Fibroblast of the aortic adventitia (primary cell): Measurements from ENCODE around the gene CTDSP1. TPM values are rescaled to one million over a fixed set of nuclear protein-coding genes. Genes with fewer than 3 reads are reported as not detected.

ENCODE experiments used
- DNase-seq: peaks from one replicate; pipeline ENCODE4 v3.0.0-alpha.2; 2010; ENCODE audit warnings: low read depth
- H3K4me3 ChIP-seq: 2 replicates; pipeline ENCODE4 v1.5.1; 2011; ENCODE audit warnings: low read depth, mild to moderate bottlenecking, control low read depth, low read length, moderate library complexity
- total RNA-seq: library from RNA; depleted of rRNA; stranded (reverse); fragments of >200 nt; gene quantifications from 2 replicates; pipeline ENCODE4 v1.2.3, GENCODE V29; 2012; ENCODE audit warnings: low replicate concordance
- TF ChIP-seq, protein P1 (sequence below): IDR thresholded peaks from 2 replicates; pipeline ENCODE4 v1.5.1; 2011; ENCODE audit warnings: mild to moderate bottlenecking, low read length, control low read depth, inconsistent platforms; ENCODE audit not compliant: insufficient read depth

CTDSP1 gene
- total RNA-seq, 1 donor = 70.4 TPM

DNA sequence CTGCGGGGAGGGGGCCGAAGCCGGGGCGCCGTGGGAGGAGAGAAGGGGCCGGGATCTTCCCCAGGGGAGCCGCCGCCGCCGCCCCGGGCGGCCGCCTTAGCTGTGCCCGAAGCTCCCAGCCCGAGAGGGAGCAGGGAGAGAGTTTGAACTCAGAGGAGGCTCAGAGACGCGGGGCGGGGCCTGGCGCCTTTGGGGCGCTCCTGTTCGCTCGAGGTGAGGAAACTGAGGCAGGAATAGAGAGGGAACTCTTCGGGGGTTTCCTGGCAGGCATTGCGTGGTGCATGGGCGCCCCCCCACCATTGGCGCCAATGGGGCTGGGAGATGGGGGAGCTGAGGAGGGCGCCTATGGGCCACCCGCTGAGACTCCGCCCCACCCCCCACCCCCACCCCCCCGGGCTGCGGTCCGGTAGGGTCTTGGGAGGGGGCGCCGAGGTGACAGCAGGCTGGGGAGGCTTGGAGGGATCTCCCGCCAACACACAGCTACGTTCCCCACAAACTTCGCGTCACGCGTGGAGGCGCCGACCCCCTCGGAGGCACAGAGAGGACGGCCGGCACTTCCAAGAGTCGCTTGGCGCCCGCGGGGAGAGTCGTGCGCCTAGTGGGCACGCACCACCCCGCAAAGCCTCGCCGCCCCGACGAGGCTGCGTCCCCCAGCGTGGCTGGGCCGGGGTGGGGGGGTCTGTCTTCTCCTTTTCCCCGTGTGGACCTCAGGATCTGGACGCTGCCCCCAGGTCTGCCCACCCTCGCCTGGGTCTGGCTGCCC is 680 bp downstream of the CTDSP1 start:
- no peak for DNase-seq
- TF ChIP-seq, protein P1, sequence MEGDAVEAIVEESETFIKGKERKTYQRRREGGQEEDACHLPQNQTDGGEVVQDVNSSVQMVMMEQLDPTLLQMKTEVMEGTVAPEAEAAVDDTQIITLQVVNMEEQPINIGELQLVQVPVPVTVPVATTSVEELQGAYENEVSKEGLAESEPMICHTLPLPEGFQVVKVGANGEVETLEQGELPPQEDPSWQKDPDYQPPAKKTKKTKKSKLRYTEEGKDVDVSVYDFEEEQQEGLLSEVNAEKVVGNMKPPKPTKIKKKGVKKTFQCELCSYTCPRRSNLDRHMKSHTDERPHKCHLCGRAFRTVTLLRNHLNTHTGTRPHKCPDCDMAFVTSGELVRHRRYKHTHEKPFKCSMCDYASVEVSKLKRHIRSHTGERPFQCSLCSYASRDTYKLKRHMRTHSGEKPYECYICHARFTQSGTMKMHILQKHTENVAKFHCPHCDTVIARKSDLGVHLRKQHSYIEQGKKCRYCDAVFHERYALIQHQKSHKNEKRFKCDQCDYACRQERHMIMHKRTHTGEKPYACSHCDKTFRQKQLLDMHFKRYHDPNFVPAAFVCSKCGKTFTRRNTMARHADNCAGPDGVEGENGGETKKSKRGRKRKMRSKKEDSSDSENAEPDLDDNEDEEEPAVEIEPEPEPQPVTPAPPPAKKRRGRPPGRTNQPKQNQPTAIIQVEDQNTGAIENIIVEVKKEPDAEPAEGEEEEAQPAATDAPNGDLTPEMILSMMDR = no peak
- H3K4me3 ChIP-seq = peak overlapping the region; percentile 77

DNA sequence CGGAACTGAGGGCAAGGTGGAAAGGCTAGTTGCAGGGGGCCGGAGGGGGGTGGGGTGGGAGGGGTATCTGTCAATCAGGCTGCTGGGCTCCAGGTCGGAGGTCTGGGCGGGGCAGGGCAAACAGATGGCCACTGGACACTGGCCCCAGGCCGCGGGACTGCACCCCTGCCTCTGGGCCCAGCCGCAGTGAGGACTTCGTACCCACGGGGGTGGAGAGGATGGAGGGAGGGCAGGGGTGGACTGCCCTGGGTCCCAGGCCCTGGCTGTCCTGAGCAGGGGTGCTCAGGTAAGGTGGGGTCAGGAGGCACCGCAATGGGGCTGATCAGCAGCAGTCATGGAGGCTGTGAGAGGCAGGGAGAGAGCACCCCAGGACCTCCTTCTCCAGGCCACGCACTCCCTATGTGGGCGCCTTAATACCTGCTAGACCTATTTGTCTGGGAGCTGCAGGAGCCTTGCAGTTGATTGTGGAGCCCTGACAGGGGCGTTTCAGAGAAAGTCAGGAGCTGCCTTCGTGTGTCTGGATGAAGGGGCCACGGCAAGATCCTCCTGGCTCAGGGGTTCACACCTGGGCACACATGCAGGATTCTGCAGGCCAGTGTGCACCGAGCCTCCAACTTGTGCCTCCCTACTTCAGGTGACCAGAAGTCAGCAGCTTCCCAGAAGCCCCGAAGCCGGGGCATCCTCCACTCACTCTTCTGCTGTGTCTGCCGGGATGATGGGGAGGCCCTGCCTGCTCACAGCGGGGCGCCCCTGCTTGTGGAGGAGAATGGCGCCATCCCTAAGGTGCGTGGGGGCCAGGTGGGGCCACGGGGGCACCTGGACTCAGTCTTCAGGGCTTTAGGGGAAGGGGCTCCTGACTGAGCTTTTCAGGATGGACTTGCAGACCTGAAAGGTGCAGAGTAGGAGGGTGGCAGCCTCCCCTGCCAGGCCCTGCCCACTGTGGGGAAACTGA is 1.5 kb downstream of the CTDSP1 start:
- TF ChIP-seq, protein P1 = no peak
- peak overlapping the region; percentile 77 for H3K4me3 ChIP-seq
- no peak for DNase-seq

DNA sequence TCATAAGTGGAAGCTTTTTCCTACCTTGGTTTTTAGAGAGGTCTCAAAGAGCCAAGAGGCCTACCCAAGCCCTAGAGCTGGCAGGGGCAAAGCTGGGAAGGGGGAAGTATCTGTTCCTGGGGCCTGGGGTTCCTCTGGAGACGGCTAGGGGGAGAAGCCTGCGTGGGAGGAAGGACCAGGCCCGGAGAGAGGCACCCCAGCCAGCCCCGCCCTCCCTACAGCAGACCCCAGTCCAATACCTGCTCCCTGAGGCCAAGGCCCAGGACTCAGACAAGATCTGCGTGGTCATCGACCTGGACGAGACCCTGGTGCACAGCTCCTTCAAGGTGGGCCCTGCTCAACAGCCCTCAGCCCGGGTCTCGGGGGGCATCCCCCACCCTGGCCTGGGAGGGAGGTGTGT is 2.2 kb downstream of the CTDSP1 start:
- peak overlapping the region; percentile 77 for H3K4me3 ChIP-seq
- no peak for DNase-seq
- TF ChIP-seq, protein P1 = no peak

DNA sequence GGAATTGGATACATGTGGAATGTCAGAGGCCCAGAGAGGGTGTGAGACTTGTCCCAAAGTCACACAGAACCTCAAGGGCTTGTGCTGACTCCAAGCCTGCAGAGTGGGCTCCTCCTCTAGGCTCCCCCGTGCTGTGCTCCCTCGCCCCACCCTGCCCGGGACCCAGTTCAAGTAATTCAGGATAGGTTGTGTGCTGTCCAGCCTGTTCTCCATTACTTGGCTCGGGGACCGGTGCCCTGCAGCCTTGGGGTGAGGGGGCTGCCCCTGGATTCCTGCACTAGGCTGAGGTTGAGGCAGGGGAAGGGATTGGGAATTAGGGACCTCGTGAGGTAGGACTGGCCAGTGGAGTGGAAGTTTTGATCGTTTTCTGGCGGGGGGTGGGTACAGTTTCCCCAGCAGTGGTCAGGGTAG is 2.8 kb downstream of the CTDSP1 start:
- no peak overlapping the region for H3K4me3 ChIP-seq
- DNase-seq = no peak
- TF ChIP-seq, protein P1 = no peak

DNA sequence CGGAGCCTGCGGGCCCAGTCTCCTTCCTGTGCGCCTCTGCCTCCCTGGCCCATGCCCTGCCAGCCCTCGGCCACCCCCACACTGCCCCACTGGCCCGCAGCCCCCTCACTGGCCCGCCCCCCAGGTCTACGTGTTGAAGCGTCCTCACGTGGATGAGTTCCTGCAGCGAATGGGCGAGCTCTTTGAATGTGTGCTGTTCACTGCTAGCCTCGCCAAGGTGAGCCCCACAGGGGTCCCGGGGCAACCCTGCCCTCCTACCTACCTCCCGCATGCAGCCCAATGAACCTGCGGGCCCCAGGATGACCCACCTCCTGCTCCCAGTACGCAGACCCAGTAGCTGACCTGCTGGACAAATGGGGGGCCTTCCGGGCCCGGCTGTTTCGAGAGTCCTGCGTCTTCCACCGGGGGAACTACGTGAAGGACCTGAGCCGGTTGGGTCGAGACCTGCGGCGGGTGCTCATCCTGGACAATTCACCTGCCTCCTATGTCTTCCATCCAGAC is 3.3 kb downstream of the CTDSP1 start:
- DNase-seq = no peak
- TF ChIP-seq, protein P1 = no peak
- no peak overlapping the region for H3K4me3 ChIP-seq

DNA sequence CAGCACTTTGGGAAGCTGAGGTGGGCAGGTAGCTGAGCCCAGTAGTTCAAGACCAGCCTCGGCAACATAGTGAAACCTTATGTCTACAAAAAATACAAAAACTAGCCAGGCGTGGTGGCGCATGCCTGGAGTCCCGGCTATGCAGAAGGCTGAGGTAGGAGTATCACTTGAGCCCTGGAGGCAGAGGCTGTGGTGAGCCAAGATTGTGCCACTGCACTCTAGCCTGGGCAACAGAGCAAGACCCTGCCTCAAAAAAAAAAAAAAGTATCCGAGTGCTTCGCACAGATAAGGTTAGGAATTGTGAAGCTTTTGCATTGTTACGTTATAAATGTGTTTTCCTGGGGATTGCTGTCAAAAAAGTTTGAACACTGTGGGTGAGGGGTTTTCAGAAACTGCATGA is 4.1 kb downstream of the CTDSP1 start:
- DNase-seq = no peak
- H3K4me3 ChIP-seq = no peak overlapping the region
- TF ChIP-seq, protein P1 = no peak
